SKM-1 (cell line): ENCODE results near the gene EARS2.

Experiments
- DNase-seq: peaks from one replicate; lab custom pipeline; 2025; ENCODE audit not compliant: unreplicated experiment; lab: John Stamatoyannopoulos, UW

EARS2 gene

GRCh38 chr16:23508589-23509440, 48.3 kb downstream of the EARS2 start:
- no peak for DNase-seq

- no peak for DNase-seq
Measured at GRCh38 chr16:23506606-23506994, 50.5 kb downstream of the EARS2 start.

- DNase-seq: no peak
Measured at GRCh38 chr16:23505671-23506605, 51.2 kb downstream of the EARS2 start.

GRCh38 chr16:23505180-23505665, 51.9 kb downstream of the EARS2 start:
- DNase-seq: no peak

GRCh38 chr16:23504453-23505179, 52.5 kb downstream of the EARS2 start:
- DNase-seq: no peak

- no peak for DNase-seq
Measured at GRCh38 chr16:23504076-23504452, 53.1 kb downstream of the EARS2 start.

- DNase-seq: no peak
Measured at GRCh38 chr16:23502466-23502865, 54.7 kb downstream of the EARS2 start.

- no peak for DNase-seq
Measured at GRCh38 chr16:23501291-23501690, 55.9 kb downstream of the EARS2 start.

- no peak for DNase-seq
Measured at GRCh38 chr16:23500862-23501225, 56.3 kb downstream of the EARS2 start.

GRCh38 chr16:23500212-23500861, 56.8 kb downstream of the EARS2 start:
- DNase-seq: no peak

- no peak for DNase-seq
Measured at GRCh38 chr16:23499801-23500200, 57.3 kb downstream of the EARS2 start.

GRCh38 chr16:23498863-23499262, 58.3 kb downstream of the EARS2 start:
- no peak for DNase-seq

- DNase-seq: no peak
Measured at GRCh38 chr16:23497543-23497868, 59.6 kb downstream of the EARS2 start.

GRCh38 chr16:23496821-23497542, 60.2 kb downstream of the EARS2 start:
- no peak for DNase-seq

- no peak for DNase-seq
Measured at GRCh38 chr16:23495671-23496070, 61.5 kb downstream of the EARS2 start.

GRCh38 chr16:23494188-23494587, 63.0 kb downstream of the EARS2 start:
- no peak for DNase-seq

- no peak for DNase-seq
Measured at GRCh38 chr16:23491490-23492391, 65.4 kb downstream of the EARS2 start.

- no peak for DNase-seq
Measured at GRCh38 chr16:23486480-23486879, 70.7 kb downstream of the EARS2 start.

- DNase-seq: no peak
Measured at GRCh38 chr16:23485841-23486240, 71.3 kb downstream of the EARS2 start.
